H1 (cell line): ENCODE results near the gene ADAM22. TPM values are rescaled to one million over a fixed set of nuclear protein-coding genes. Genes with fewer than 3 reads are reported as not detected.

Experiments
- CBX8 ChIP-seq: fragments of 300-800, 300-1000 bp; sonication (generic); IDR thresholded peaks from 2 replicates; pipeline ENCODE4 v1.7.1; 2016; ENCODE audit warnings: low read depth, low read length, borderline replicate concordance
- CHD7 ChIP-seq: fragments of 300-600 bp; sonication (generic); IDR thresholded peaks from 2 replicates; pipeline ENCODE4 v1.7.1; 2012; ENCODE audit warnings: low read length, moderate library complexity, mild to moderate bottlenecking, inconsistent platforms; ENCODE audit not compliant: insufficient replicate concordance
- PHF8 ChIP-seq: fragments of 200-600 bp; sonication (generic); conservative IDR thresholded peaks from 2 replicates; pipeline ENCODE4 v1.7.1; 2012; ENCODE audit warnings: low read depth, mild to moderate bottlenecking, inconsistent platforms, low read length, moderate library complexity
- polyA plus RNA-seq, 7 experiments: library from polyadenylated mRNA; depleted of rRNA in 3 of 7; stranded (reverse) in 5 of 7; unstranded in 2 of 7; fragments of >200 nt in 5 of 7; fragments of 200-250 nt in 2 of 7; gene quantifications; 1 replicate in 5 of 7; 2 replicates in 1 of 7; 4 replicates in 1 of 7; pipeline versions ENCODE4 v1.2.1 to v1.2.3, GENCODE V29; 2011 to 2013; ENCODE audit warnings: missing spikeins in 2 of 7, mixed read lengths in 2 of 7
- total RNA-seq: library from RNA; stranded (reverse); fragmentation: NEBNext Ultra II Directional; extraction: Animal tissue kit (Norgen Biotek cat#: 25700); gene quantifications from 2 replicates; pipeline ENCODE4 v1.2.1, GENCODE V29; 2021

The ADAM22 gene
- total and polyA plus RNA-seq, 2 of the 8 experiments (the other 6 are each of a cell fraction or from before 2014, with no cell fraction given): 4.6 to 21.4 TPM

GRCh38 chr7:87968021-87968420 is 34.0 kb downstream of the ADAM22 start (continued):
- TF ChIP-seq CHD7 (no peak), PHF8 (no peak), CBX8 (no peak)
